GM12801 (cell line): ENCODE measurements around the gene SPDYA.

ENCODE experiments used
- CTCF ChIP-seq: IDR thresholded peaks from one replicate; pipeline ENCODE4 v1.5.1; 2011; ENCODE audit warnings: control low read depth; ENCODE audit not compliant: insufficient read length; ENCODE audit errors: extremely low read depth

The SPDYA gene

GRCh38 chr2:28895189-28895893, 84.7 kb downstream of the SPDYA start:
- TF ChIP-seq CTCF: no peak

GRCh38 chr2:28896906-28897305, 86.3 kb downstream of the SPDYA start:
- TF ChIP-seq CTCF: no peak

GRCh38 chr2:28898048-28898447, 87.4 kb downstream of the SPDYA start:
- no peak for TF ChIP-seq CTCF
